HG03103 (cell line): ENCODE results near the gene ZNF335.

Source experiments
- ATAC-seq: cut with Tn5 transposase; IDR thresholded peaks from one replicate; pipeline ENCODE4 v1.9.1; 2021; ENCODE audit warnings: low read depth; ENCODE audit not compliant: unreplicated experiment

ZNF335 gene

DNA sequence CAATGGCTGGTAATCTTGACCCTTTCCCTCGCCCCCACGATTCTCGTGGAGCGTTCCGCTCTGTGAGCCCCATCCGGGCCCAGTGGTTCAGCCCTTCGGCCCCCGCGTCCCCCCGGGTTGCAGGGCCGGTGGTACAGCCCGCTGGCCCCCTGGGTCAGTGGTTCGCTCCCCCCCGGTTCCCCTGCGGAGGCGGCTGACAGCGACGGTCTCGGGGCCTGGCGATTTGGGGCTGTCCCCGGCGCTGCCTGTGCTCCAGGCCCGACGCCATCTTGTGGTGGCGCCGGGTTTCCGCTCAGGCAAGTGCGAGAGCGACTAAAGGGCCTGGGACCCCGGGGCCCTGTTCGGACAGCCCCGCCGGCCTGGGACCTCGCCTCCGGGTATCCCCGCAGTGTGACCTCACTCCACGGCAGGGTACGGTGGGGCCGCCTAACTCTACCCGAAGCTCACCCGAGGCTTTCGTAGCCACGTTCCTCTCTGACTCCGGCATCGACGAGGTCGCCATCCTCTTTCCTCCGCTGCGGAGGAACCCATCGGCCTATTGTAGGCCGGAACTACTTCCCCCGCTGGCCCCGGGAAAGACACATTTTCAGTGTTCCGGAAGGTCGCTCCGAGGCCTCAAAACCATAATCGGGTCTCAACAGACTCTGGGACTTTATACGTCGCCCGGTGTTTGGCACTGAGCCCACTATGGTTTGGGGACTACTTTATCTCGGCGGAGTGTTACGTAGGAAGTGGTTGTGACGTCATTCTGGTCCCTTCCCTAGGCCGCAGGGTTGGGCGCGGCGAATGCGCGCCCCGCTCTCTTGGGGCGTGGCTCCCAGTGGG is at the start of gene ZNF335:
ZNF335 (minus strand) TSS at position 529 of the 825 bp plus-strand sequence. CDS start 793 bp downstream, outside the sequence.
- peak; percentile 69 for ATAC-seq

DNA sequence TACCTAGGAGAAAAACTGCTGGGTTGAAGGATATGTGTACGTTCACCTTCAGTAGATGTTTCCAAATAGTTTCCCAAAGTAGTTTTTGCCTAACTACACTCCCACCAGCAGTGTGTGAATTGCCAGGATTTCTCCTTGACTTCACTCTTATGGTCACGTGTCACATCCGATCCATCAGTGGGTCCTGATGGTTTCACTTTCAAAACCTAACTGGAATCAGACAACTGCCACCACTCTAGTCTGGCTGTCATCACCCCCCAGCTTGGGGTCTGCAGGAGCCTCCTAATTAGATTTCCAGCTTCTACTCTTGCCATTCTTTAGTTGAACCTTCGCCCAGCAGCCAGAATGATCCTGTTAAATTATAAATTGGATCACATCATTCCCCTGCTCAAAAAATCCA is 48.6 kb upstream of the ZNF335 start:
- no peak for ATAC-seq

- no peak for ATAC-seq
These were observed 46.6 kb upstream of the ZNF335 start for GRCh38 chr20:46018611-46019010.

DNA sequence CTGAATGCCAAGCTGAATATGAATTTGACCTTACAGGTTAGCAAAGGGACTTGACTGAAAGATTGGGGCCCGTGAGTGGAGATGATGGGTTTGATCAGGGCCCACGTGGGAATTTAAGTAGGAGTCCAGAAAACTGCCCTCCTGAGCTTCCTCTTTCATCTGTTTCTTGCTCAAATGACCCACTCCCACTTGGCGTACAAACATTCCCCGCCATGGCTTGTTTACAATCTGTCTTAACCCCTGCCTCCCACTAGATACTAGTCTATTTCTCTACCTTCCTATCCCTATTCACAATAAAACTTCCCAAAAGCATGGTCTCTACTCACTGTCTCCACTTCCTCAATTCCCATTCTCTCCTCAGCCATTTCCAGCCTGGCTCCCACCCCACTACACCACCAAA is 46.1 kb upstream of the ZNF335 start:
- no peak for ATAC-seq

DNA sequence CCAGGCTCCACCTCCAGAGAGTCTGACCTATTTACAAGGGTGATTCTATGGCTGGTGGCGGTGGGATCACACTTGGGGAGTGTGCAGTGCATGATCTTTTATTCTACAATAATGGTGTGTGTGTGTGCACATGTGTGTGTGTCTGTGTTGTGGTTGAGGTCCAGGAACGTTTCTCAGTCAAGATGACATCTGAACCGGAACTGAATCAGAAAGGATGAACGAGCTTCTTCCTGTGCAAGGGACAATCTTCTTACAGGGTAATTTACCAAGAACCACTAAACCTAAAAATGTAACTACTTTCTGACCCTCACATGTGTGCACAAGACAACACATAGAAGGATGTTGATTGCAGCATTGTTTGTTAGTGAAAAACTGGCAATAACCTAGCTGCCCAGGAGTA is 45.3 kb upstream of the ZNF335 start:
- ATAC-seq = no peak

GRCh38 chr20:46014517-46015396 is 42.8 kb upstream of the ZNF335 start:
- ATAC-seq = no peak

GRCh38 chr20:46013829-46014516 is 42.0 kb upstream of the ZNF335 start:
- ATAC-seq = no peak

- ATAC-seq = no peak
These were observed 41.4 kb upstream of the ZNF335 start for GRCh38 chr20:46013322-46013828.

- no peak for ATAC-seq
These were observed 40.9 kb upstream of the ZNF335 start for GRCh38 chr20:46012921-46013320.

DNA sequence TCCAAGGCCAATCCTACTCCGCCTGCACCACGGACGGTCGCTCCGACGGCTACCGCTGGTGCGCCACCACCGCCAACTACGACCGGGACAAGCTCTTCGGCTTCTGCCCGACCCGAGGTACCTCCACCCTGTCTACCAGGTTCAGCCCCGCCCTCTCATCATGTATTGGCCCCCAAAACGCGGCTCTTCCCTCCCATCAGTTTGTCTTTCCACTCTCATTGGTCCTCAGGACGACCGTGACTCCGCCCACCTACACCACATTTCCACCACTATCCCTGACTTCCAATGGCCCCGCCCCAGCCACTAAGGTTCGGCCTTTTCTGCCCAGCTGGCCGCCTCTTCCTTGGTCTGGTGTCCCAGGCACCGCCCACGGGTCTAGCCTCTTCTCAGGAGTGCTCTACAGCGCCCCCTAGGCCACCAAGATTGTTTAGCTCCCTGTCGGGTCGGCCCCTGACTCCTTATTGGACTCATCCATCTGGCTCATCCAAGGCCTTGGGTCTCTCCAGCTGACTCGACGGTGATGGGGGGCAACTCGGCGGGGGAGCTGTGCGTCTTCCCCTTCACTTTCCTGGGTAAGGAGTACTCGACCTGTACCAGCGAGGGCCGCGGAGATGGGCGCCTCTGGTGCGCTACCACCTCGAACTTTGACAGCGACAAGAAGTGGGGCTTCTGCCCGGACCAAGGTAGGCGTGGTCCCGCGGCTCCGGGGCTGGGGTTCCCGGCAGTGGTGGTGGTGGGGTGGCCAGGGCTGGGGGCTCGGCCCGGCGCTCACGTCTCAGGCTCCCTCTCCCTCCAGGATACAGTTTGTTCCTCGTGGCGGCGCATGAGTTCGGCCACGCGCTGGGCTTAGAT is 39.9 kb upstream of the ZNF335 start:
- no peak for ATAC-seq

DNA sequence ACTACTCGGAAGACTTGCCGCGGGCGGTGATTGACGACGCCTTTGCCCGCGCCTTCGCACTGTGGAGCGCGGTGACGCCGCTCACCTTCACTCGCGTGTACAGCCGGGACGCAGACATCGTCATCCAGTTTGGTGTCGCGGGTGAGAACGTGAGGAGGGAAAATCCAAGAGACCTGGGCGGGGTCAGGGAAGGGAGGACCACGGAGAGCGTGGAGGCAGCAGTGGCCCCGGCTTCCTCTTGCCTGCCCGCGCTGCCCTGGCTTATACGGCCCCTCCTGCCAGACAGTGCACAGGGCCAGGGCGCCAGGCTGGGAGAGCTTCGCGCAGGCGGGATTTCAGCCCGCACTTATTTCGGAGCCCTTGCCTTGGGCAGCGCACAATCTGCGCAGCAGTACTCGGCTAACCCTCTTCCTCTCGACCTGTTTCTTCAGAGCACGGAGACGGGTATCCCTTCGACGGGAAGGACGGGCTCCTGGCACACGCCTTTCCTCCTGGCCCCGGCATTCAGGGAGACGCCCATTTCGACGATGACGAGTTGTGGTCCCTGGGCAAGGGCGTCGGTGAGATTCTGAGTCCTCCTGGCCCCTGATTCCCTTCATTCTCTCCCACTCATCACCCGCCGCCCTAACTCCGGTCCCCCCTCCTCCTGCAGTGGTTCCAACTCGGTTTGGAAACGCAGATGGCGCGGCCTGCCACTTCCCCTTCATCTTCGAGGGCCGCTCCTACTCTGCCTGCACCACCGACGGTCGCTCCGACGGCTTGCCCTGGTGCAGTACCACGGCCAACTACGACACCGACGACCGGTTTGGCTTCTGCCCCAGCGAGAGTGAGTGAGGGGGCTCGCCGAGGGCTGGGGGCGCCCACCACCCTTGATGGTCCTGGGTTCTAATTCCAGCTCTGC is 38.7 kb upstream of the ZNF335 start:
- no peak for ATAC-seq

DNA sequence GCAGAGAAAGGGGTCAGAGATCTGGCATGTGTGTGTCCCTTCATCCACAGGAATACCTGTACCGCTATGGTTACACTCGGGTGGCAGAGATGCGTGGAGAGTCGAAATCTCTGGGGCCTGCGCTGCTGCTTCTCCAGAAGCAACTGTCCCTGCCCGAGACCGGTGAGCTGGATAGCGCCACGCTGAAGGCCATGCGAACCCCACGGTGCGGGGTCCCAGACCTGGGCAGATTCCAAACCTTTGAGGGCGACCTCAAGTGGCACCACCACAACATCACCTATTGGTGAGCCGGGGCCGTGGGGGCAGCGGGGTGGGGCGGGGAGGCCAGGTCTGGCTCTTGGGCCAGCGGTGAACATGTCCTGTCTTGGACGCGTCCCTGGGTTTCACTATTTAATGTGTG is 37.8 kb upstream of the ZNF335 start:
- ATAC-seq = no peak

DNA sequence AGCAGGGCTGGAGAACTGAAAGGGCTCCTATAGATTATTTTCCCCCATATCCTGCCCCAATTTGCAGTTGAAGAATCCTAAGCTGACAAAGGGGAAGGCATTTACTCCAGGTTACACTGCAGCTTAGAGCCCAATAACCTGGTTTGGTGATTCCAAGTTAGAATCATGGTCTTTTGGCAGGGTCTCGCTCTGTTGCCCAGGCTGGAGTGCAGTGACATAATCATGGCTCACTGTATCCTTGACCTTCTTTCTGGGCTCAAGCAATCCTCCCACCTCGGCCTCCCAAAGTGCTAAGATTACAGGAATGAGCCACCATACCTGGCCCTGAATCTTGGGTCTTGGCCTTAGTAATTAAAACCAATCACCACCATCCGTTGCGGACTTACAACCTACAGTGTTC is 35.7 kb upstream of the ZNF335 start:
- no peak for ATAC-seq

GRCh38 chr20:46006964-46007363 is 35.0 kb upstream of the ZNF335 start:
- no peak for ATAC-seq

- ATAC-seq = no peak
These were observed 34.2 kb upstream of the ZNF335 start for GRCh38 chr20:46006022-46006705.

- no peak for ATAC-seq
These were observed 33.0 kb upstream of the ZNF335 start for GRCh38 chr20:46004889-46005473.

DNA sequence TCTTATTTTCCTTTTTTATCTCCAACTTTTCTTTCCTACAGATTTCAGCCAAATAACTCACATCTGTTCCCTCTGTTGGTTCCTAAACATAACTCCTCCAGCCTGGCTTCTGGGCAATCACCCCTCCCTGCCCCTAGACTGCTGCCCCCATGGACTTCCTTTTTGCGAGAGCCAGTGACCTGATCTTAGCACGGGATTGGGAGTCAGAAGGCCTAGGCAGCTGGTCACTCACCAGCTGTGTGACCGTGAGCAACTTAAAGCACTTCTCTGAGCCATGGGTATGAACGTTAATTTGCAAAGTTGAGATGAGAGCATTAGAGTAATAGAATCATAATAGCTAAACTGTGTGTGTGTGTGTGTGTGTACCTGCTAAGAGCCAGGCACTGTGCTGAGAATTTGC is 32.2 kb upstream of the ZNF335 start:
- ATAC-seq = no peak

- ATAC-seq = no peak
These were observed 30.0 kb upstream of the ZNF335 start for GRCh38 chr20:46002008-46002407.
